LNCAP (cell line): ENCODE data around the gene LRRC18.

ENCODE experiments used
- TF ChIP-seq, protein P1 (sequence below): fragments of 450-650 bp; IDR thresholded peaks from 2 replicates; pipeline ENCODE4 v1.5.1; 2017; ENCODE audit warnings: mild to moderate bottlenecking

The LRRC18 gene

DNA sequence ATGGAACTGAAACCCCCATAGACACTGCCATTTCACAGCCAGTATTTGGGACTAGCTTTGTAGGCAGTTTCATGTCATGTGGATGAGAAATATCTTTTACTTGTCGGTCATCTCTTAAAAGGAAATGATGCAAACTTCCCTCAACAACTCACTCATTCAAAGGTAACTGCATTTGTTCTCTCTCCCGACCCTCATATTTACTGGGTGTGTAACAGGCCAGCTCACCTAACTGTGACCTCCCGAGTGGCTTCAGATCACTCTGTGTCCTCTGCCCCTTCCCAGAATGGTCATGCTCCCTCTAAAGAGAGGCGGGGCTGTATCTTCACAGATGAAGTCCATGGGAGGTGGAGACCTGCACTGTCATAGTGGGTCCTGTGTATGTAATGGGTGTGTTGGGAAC, 14.7 kb downstream of the LRRC18 start:
- TF ChIP-seq, protein P1, sequence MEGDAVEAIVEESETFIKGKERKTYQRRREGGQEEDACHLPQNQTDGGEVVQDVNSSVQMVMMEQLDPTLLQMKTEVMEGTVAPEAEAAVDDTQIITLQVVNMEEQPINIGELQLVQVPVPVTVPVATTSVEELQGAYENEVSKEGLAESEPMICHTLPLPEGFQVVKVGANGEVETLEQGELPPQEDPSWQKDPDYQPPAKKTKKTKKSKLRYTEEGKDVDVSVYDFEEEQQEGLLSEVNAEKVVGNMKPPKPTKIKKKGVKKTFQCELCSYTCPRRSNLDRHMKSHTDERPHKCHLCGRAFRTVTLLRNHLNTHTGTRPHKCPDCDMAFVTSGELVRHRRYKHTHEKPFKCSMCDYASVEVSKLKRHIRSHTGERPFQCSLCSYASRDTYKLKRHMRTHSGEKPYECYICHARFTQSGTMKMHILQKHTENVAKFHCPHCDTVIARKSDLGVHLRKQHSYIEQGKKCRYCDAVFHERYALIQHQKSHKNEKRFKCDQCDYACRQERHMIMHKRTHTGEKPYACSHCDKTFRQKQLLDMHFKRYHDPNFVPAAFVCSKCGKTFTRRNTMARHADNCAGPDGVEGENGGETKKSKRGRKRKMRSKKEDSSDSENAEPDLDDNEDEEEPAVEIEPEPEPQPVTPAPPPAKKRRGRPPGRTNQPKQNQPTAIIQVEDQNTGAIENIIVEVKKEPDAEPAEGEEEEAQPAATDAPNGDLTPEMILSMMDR, result no peak

DNA sequence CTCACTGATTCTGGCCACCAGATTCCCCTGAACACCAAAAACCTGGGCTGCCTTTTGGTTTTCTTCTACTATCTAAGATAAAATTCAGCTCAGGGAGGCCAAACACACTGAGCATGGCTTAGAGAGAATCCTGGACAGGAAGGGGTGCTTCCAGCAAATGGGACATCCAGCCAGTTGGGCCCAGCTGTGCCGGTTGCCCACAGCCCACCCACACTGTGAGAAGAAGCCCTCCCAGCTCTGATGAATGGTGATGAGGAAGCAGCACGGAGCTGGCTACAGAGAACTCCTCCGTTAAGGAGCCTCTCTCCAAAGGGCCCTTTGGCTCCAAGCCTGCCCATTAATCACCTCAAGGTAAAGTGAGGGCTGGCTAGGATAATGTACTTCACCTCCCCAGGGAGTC, 15.9 kb downstream of the LRRC18 start:
- TF ChIP-seq, protein P1, result no peak

DNA sequence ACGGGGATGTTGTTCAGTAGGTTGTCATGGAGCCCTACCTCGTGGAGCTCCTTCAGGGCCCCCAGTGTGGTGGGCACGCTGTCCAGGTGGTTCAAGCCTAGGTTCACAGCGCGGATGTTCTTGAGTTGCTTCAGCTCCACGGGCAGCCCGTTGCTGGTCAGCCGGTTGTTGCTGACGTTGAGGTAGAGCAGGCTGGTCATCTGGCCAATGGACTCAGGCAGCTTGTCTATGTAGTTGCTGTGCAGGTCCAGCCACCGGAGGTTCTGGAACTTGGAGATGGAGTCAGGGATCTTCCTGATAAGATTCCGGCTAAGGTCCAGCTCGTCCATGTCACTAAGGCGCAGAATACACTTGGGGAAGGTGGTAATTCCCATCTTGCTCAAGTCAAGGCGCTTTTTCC, 26.0 kb downstream of the LRRC18 start:
- TF ChIP-seq, protein P1, result no peak

DNA sequence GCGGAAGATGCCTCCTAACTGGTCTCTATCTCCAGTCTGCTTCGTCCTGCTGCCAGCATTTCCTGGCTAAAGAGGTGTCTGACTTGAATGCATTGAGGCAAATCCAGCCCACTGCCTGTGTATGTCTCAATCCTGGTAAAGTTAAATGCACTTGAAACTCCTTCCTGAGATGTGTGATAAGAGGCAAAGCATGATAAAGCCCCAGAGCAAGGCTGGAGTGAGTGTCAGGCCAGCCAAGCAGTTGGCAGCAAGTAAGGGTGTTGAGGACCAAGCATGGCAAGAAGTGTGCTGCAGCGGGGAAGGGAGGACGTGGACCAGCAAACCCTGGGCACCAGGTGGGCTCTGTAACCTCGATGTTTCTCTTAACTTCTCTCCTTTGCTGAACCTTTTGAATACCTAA, 29.1 kb downstream of the LRRC18 start:
- TF ChIP-seq, protein P1, result no peak

DNA sequence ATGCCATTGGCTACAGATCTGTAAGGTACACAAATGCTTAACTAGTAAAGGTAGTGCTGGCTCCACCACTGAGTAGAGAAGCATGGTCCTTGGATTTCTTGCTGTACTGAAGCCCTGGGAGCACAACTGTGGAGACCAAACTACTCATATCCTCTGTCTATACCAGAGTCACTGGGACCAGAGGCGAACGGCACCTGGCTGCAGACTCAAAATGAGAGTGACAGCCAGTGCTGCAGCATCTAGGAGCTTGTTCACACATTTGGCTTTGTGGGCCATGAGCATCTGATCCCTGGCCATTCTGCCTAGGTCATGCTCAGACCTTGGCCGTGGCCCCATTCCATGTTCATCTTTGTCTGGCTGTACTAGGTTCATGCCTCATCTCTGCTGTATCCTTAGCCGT, 31.9 kb downstream of the LRRC18 start:
- TF ChIP-seq, protein P1, result no peak

DNA sequence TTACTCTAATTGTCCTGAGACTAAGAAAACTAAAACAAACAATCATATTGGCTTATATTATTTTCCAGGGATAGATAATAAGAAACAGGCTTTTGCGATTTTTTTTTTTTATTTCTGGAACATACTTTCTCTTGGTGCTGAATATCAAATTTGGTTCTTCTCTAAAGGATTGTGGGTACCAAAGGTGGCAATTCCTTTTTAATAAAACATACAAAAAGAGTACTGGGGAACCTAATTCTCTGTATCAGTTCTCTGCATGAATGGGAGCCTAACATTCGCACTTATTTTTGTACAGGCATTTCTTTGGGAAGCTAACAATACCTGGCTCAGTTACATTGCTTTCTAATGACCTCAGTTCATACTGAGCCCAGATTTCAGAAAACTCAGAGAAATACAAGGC, 32.8 kb downstream of the LRRC18 start:
- TF ChIP-seq, protein P1, result no peak

DNA sequence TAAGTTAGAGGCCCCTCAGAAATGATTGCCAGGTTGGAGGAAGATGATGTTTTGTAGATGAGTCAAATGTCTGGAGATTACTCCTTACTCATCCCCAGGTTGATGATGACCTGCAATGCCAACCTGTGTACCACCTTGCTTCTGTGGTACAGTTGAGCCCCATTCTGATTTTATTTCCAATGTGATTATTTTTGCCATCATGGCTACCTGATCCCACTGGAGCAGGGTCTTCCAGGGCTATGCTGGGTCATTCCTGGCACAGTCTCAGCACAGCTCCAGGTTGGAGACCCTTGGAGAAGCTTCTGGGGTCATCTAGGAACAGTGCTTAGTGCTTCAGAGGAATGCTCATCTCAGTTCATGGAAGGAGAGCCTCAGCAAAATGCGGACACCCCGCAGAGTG, 34.3 kb downstream of the LRRC18 start:
- TF ChIP-seq, protein P1, result no peak

DNA sequence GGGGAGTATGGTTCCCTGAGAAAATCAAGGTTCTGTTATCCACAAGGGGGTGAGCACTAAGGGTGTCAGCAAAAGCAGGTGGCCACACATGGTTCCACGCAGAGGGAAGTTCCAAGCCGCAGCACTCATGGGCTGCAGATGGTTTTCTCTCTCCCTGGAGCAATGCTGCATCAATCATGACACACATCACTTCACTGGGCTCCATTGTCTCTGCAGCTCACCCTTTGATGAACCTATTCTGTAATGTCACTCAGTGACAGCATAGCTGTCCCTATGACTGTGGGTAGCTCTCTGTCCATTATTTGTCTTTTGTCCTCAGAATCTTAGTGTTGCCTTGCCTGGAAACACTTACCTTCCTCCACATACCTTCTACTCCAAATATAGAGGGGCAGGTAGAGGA, 34.8 kb downstream of the LRRC18 start:
- TF ChIP-seq, protein P1, result no peak
